Ishikawa (cell line): Measurements from ENCODE around the gene KIF22.
A peak's percentile ranks its signal among the peaks of the same experiment; 100 is the strongest.

ENCODE experiments used
- CEBPB ChIP-seq: IDR thresholded peaks from 2 replicates; pipeline ENCODE4 v1.6.1; 2012
- CREB1 ChIP-seq: IDR thresholded peaks from 2 replicates; pipeline ENCODE4 v1.6.1; 2012; ENCODE audit warnings: low read depth
- EGR1 ChIP-seq: IDR thresholded peaks from 2 replicates; pipeline ENCODE4 v1.6.1; 2012
- EP300 ChIP-seq: IDR thresholded peaks from 2 replicates; pipeline ENCODE4 v1.6.1; 2012; ENCODE audit warnings: borderline replicate concordance
- NFIC ChIP-seq: IDR thresholded peaks from 2 replicates; pipeline ENCODE4 v1.6.1; 2012
- RAD21 ChIP-seq: IDR thresholded peaks from 2 replicates; pipeline ENCODE4 v1.6.1; 2012; ENCODE audit warnings: low read depth
- TAF1 ChIP-seq: IDR thresholded peaks from 2 replicates; pipeline ENCODE4 v1.6.1; 2012; ENCODE audit warnings: low read depth, mild to moderate bottlenecking
- TCF12 ChIP-seq: IDR thresholded peaks from 2 replicates; pipeline ENCODE4 v1.6.1; 2012; ENCODE audit warnings: low read depth
- TEAD4 ChIP-seq: IDR thresholded peaks from 2 replicates; pipeline ENCODE4 v1.6.1; 2012
- YY1 ChIP-seq: IDR thresholded peaks from 2 replicates; pipeline ENCODE4 v1.6.1; 2012; ENCODE audit warnings: low read depth
- ZBTB7A ChIP-seq: IDR thresholded peaks from 2 replicates; pipeline ENCODE4 v1.6.1; 2012; ENCODE audit warnings: low read depth
- TF ChIP-seq, protein P1 (sequence below): IDR thresholded peaks from 2 replicates; pipeline ENCODE4 v1.6.1; 2012; ENCODE audit warnings: low read depth, mild to moderate bottlenecking
- TF ChIP-seq, protein P2 (sequence below): IDR thresholded peaks from 2 replicates; pipeline ENCODE4 v1.6.1; 2012
- TF ChIP-seq, protein P3 (sequence below): IDR thresholded peaks from 2 replicates; pipeline ENCODE4 v1.6.1; 2012

The KIF22 gene

DNA sequence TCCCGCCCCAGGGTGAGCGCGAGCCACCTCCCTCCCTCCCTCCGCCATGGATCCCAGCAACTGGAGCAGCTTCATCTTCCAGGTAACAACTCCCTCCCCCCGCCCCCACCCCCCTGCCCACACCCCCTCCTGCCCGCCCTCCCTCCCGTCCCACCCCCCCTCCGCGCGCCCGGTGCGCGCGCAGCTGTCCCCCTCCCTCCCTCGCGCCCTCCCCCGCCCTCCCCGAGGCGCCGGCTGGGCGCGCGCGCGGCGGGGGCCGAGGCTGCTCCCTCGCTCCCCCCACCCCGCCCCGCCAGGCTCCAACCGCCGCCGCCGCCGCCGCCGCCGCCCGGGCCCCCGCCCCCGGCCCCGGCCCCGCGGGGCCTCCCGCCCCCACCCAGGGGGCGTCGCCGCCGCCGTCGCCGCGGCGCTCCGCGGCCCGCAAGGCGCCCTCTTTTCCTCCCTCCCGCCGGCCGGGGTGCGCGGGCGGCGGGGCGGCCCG is 15.6 kb downstream of the KIF22 start, which contains the start of gene MAZ:
Gene MAZ (plus strand): TSS at position 431 of the 481 bp plus-strand sequence. CDS start 173 bp downstream, outside the sequence.
- TF ChIP-seq TAF1 (0 out of 2 replicates have a peak, but pooled peaks have one; percentile 2), CEBPB (no peak), CREB1 (no peak), YY1 (no peak)

DNA sequence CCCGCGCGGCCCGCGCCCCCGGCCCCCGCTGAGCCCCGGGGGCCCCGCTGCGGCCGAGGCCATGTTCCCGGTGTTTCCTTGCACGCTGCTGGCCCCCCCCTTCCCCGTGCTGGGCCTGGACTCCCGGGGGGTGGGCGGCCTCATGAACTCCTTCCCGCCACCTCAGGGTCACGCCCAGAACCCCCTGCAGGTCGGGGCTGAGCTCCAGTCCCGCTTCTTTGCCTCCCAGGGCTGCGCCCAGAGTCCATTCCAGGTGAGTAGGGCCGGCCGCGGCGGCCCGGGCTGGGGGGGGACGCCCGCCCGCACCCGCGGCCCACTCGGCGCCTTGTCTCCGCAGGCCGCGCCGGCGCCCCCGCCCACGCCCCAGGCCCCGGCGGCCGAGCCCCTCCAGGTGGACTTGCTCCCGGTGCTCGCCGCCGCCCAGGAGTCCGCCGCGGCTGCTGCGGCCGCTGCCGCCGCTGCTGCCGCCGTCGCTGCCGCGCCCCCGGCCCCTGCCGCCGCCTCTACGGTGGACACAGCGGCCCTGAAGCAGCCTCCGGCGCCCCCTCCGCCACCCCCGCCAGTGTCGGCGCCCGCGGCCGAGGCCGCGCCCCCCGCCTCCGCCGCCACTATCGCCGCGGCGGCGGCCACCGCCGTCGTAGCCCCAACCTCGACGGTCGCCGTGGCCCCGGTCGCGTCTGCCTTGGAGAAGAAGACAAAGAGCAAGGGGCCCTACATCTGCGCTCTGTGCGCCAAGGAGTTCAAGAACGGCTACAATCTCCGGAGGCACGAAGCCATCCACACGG is 16.3 kb downstream of the KIF22 start:
- TF ChIP-seq, protein P1, sequence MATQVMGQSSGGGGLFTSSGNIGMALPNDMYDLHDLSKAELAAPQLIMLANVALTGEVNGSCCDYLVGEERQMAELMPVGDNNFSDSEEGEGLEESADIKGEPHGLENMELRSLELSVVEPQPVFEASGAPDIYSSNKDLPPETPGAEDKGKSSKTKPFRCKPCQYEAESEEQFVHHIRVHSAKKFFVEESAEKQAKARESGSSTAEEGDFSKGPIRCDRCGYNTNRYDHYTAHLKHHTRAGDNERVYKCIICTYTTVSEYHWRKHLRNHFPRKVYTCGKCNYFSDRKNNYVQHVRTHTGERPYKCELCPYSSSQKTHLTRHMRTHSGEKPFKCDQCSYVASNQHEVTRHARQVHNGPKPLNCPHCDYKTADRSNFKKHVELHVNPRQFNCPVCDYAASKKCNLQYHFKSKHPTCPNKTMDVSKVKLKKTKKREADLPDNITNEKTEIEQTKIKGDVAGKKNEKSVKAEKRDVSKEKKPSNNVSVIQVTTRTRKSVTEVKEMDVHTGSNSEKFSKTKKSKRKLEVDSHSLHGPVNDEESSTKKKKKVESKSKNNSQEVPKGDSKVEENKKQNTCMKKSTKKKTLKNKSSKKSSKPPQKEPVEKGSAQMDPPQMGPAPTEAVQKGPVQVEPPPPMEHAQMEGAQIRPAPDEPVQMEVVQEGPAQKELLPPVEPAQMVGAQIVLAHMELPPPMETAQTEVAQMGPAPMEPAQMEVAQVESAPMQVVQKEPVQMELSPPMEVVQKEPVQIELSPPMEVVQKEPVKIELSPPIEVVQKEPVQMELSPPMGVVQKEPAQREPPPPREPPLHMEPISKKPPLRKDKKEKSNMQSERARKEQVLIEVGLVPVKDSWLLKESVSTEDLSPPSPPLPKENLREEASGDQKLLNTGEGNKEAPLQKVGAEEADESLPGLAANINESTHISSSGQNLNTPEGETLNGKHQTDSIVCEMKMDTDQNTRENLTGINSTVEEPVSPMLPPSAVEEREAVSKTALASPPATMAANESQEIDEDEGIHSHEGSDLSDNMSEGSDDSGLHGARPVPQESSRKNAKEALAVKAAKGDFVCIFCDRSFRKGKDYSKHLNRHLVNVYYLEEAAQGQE: no peak
- TF ChIP-seq TEAD4: no peak
- no peak for TF ChIP-seq RAD21
- 0 out of 2 replicates have a peak, but pooled peaks have one; percentile 33 for TF ChIP-seq ZBTB7A
- TF ChIP-seq, protein P2, sequence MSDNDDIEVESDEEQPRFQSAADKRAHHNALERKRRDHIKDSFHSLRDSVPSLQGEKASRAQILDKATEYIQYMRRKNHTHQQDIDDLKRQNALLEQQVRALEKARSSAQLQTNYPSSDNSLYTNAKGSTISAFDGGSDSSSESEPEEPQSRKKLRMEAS: peak; percentile 78
- peak; percentile 41; the same call in 1 of the 2 replicates for TF ChIP-seq TCF12
- peak; percentile 60 for TF ChIP-seq TAF1
- no peak for TF ChIP-seq EGR1
- no peak for TF ChIP-seq CREB1
- TF ChIP-seq, protein P3, sequence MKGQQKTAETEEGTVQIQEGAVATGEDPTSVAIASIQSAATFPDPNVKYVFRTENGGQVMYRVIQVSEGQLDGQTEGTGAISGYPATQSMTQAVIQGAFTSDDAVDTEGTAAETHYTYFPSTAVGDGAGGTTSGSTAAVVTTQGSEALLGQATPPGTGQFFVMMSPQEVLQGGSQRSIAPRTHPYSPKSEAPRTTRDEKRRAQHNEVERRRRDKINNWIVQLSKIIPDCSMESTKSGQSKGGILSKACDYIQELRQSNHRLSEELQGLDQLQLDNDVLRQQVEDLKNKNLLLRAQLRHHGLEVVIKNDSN: no peak
- TF ChIP-seq YY1: no peak
- peak; percentile 28; the same call in 1 of the 2 replicates for TF ChIP-seq EP300

DNA sequence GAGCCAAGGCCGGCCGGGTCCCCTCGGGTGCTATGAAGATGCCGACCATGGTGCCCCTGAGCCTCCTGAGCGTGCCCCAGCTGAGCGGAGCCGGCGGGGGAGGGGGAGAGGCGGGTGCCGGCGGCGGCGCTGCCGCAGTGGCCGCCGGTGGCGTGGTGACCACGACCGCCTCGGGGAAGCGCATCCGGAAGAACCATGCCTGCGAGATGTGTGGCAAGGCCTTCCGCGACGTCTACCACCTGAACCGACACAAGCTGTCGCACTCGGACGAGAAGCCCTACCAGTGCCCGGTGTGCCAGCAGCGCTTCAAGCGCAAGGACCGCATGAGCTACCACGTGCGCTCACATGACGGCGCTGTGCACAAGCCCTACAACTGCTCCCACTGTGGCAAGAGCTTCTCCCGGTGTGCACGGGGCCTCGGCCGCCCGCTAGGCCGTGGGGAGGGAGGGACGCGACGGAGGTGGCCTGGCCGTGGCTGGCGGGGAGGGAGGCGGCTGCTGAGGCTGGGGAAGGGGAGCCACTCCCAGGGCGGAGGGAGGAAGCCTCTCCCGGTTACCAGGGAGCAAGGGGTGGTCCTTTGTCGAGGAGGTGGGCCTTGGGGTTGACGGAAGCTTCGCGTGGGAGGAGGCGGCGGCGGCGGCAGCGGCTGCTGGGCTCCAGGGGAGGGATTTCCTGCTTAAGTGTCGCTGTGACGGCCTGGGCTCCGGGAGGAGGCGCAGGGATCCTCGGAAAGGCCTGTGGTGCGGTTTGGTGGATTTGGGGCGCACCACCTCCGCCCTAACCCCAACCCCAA is 17.1 kb downstream of the KIF22 start:
- TF ChIP-seq RAD21 (peak; percentile 39; the same call in 1 of the 2 replicates), YY1 (no peak), EGR1 (peak; percentile 83), TEAD4 (no peak), ZBTB7A (no peak), CREB1 (no peak), TCF12 (peak; percentile 14; the same call in 1 of the 2 replicates), NFIC (no peak)
- TF ChIP-seq, protein P2: peak; percentile 99
- TF ChIP-seq, protein P3: peak; percentile 73
- TF ChIP-seq, protein P1: no peak

DNA sequence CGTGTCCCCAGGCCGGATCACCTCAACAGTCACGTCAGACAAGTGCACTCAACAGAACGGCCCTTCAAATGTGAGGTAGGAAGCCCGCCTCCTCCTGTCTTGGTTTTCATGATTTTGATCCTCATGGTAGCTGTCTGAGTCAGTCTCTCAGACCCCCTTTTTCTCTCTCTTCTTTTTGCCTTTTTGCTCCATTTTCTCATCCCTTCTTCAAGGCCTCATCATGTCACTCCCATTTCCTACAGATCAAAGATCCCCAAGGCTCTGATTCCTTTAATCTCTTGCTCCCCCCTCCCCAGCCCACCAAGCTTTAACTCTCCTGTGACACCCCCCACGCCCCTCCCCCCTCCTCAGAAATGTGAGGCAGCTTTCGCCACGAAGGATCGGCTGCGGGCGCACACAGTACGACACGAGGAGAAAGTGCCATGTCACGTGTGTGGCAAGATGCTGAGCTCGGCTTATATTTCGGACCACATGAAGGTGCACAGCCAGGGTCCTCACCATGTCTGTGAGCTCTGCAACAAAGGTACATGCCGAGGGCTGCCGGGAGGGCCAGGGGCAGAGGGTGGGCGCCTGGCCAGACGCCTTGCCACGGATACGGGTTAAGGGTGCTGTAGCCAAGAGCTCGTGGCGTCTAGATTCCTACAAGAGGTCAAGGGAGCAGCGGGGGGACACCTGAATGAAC is 17.8 kb downstream of the KIF22 start:
- TF ChIP-seq TCF12: no peak
- no peak for TF ChIP-seq RAD21
- no peak for TF ChIP-seq TEAD4
- TF ChIP-seq, protein P1: no peak
- no peak for TF ChIP-seq EP300
- no peak for TF ChIP-seq YY1
- TF ChIP-seq, protein P2: no peak
- no peak for TF ChIP-seq NFIC
- TF ChIP-seq CEBPB: no peak
